K562 (cell line): ENCODE results near the gene ARHGEF18. TPM values are rescaled to one million over a fixed set of nuclear protein-coding genes. Genes with fewer than 3 reads are reported as not detected.

Experiments
- ATAC-seq: fragments of 200-7000 bp; cut with Tn5 transposase; 3 replicates; pipeline ENCODE4 v1.9.1; 2020; ENCODE audit warnings: moderate library complexity
- BruUV-seq: library from RNA; stranded (reverse); fragments of 400-500 nt; replicated peaks from 2 replicates; lab custom pipeline; 2021; lab: Mats Ljungman, UMichigan
- CTCF ChIA-PET: fragments of 300-600 bp; formaldehyde crosslinking; extraction: SDS; loops from one replicate; lab custom pipeline; 2021; ENCODE audit warnings: low intra/inter-chr PET ratio; lab: Yijun Ruan, JAX
- POLR2A ChIA-PET: fragments of 300-600, 350-650 bp; sonication (Branson Sonifier 250); formaldehyde crosslinking; extraction: SDS; loops from one replicate; lab custom pipeline; 2021; ENCODE audit warnings: antibody characterized with exemption, inconsistent platforms; lab: Yijun Ruan, JAX
- DNase-seq, 4 experiments: peaks; one replicate each; pipeline versions ENCODE4 v3.0.0 to v3.0.0-alpha.2; 2011 to 2018; ENCODE audit warnings: low spot score in 3 of 4, mixed read lengths in 3 of 4; ENCODE audit errors: extremely low read depth in 1 of 4
- FAIRE-seq: peaks from 2 replicates; lab custom pipeline; 2011; peaks lifted over from hg19 to GRCh38; lab: Jason Lieb, UNC
- H2AFZ ChIP-seq: 2 replicates; pipeline ENCODE4 v1.6.0; 2011; ENCODE audit warnings: low read depth, low read length, control low read depth, inconsistent platforms
- H3K27ac ChIP-seq: fragments of 200-600 bp; 3 replicates; pipeline ENCODE4 v1.8.0; 2011; ENCODE audit warnings: low read depth, mild to moderate bottlenecking, control low read depth, inconsistent platforms, low read length, moderate library complexity, mixed read lengths; ENCODE audit errors: extremely low read depth
- H3K27me3 ChIP-seq, 2 experiments: fragments of 300-600 bp in 1 of 2; 2 replicates in 1 of 2; 3 replicates in 1 of 2; pipeline versions ENCODE4 v1.6.0 to v1.8.0; 2011; ENCODE audit warnings: inconsistent platforms in 2 of 2, low read length in 2 of 2, mild to moderate bottlenecking in 1 of 2, mixed read lengths in 1 of 2, moderate library complexity in 1 of 2; ENCODE audit not compliant: control insufficient read depth in 2 of 2, insufficient read depth in 2 of 2
- H3K36me3 ChIP-seq: fragments of 300-600 bp; 3 replicates; pipeline ENCODE4 v1.8.0; 2011; ENCODE audit warnings: mild to moderate bottlenecking, low read length, inconsistent platforms; ENCODE audit not compliant: control insufficient read depth, insufficient read depth
- H3K4me1 ChIP-seq, 2 experiments: fragments of 200-600 bp in 1 of 2; replicated peaks in 1 of 2; 2 replicates in 1 of 2; 3 replicates in 1 of 2; pipeline versions ENCODE4 v1.5.1 to v1.8.0; 2011; ENCODE audit warnings: inconsistent platforms in 2 of 2, low read length in 2 of 2, mild to moderate bottlenecking in 1 of 2, mixed read lengths in 1 of 2, moderate library complexity in 1 of 2; ENCODE audit not compliant: control insufficient read depth in 2 of 2, insufficient read depth in 2 of 2
- H3K4me2 ChIP-seq: 2 replicates; pipeline ENCODE4 v1.6.1; 2011; ENCODE audit warnings: low read length, control low read depth, inconsistent platforms, mixed read lengths; ENCODE audit not compliant: insufficient read depth
- H3K4me3 ChIP-seq: fragments of 200-600 bp; sonication (generic), shearing (Covaris generic); 2 replicates; pipeline ENCODE4 v1.5.1; 2016; ENCODE audit warnings: control low read depth, inconsistent platforms
- H3K79me2 ChIP-seq: fragments of 200-600 bp; 3 replicates; pipeline ENCODE4 v1.8.0; 2011; ENCODE audit warnings: low read length, inconsistent platforms; ENCODE audit not compliant: control insufficient read depth, insufficient read depth
- H3K9ac ChIP-seq, 2 experiments: 2 replicates each; pipeline versions ENCODE4 v1.6.0 to v1.6.1; 2011; ENCODE audit warnings: low read depth in 2 of 2, low read length in 2 of 2, control low read depth in 1 of 2, inconsistent platforms in 1 of 2, mild to moderate bottlenecking in 1 of 2, mixed read lengths in 1 of 2; ENCODE audit not compliant: insufficient read depth in 1 of 2
- H3K9me1 ChIP-seq: one replicate; pipeline ENCODE4 v1.6.0; 2011; ENCODE audit warnings: inconsistent platforms, mild to moderate bottlenecking, low read length, moderate library complexity; ENCODE audit not compliant: control insufficient read depth, insufficient read depth
- H3K9me3 ChIP-seq: replicated peaks from 2 replicates; pipeline ENCODE4 v1.5.1; 2011; ENCODE audit warnings: low read depth, low read length, inconsistent platforms; ENCODE audit not compliant: control insufficient read depth, insufficient read depth
- H4K20me1 ChIP-seq: replicated peaks from 2 replicates; pipeline ENCODE4 v1.6.1; 2011; ENCODE audit warnings: low read length, inconsistent platforms, mixed read lengths; ENCODE audit not compliant: control insufficient read depth, insufficient read depth
- ARID3B ChIP-seq: fragments of 250-450 bp; sonication (Bioruptor Pico); IDR thresholded peaks from 2 replicates; pipeline ENCODE4 v1.4.0; 2020; ENCODE audit warnings: borderline replicate concordance
- E2F4 ChIP-seq: sonication (generic); formaldehyde crosslinking; IDR thresholded peaks from 2 replicates; pipeline ENCODE4 v1.8.0; 2022; ENCODE audit warnings: mild to moderate bottlenecking, low read depth, missing genetic modification reagents
- ESRRA ChIP-seq: fragments of 450-650 bp; IDR thresholded peaks from 2 replicates; pipeline ENCODE4 v1.6.1; 2014; ENCODE audit warnings: low read depth, mild to moderate bottlenecking, moderate library complexity, borderline replicate concordance
- MAFK ChIP-seq: IDR thresholded peaks from 2 replicates; pipeline ENCODE4 v1.6.1; 2011; ENCODE audit warnings: low read length, improper control_type of control experiment
- POLR2G ChIP-seq: fragments of 200-400 bp; formaldehyde crosslinking; IDR thresholded peaks from 2 replicates; pipeline ENCODE4 v1.6.1; 2017; ENCODE audit warnings: low read depth, mild to moderate bottlenecking, antibody characterized with exemption, low read length, moderate library complexity
- REST ChIP-seq, 2 experiments: fragments of 450-650 bp; formaldehyde crosslinking in 1 of 2; IDR thresholded peaks; 2 replicates each; pipeline versions ENCODE4 v1.4.0 to v1.6.1; 2014 to 2020; ENCODE audit warnings: mild to moderate bottlenecking in 2 of 2, borderline replicate concordance in 1 of 2, low read depth in 1 of 2
- STAG1 ChIP-seq: sonication (generic); formaldehyde crosslinking; IDR thresholded peaks from 2 replicates; pipeline ENCODE4 v1.5.0; 2020; ENCODE audit warnings: missing genetic modification reagents, borderline replicate concordance
- STAT5B ChIP-seq: fragments of 250-450 bp; sonication (Bioruptor Pico); IDR thresholded peaks from 2 replicates; pipeline ENCODE4 v1.8.0; 2021; ENCODE audit warnings: mild to moderate bottlenecking, inconsistent platforms
- WGBS: fragments of 100-300 bp; shearing (Covaris generic); methylation state at CpG from one replicate; pipeline ENCODE4 v1.1.6; 2016; ENCODE audit warnings: low coverage, mixed read lengths; ENCODE audit not compliant: insufficient coverage; ENCODE audit errors: missing lambda C conversion rate; 5-methylcytosine and 5-hydroxymethylcytosine counted together
- in situ Hi-C: fragments of 300-500 bp; cut with MboI; formaldehyde crosslinking; loops from 4 replicates; pipeline ENCODE4 v1.15.0; 2018; ENCODE audit warnings: inconsistent platforms, mixed read lengths
- intact Hi-C: fragments of 100-400 bp; cut with micrococcal nuclease; formaldehyde crosslinking; loops from 2 replicates; pipeline ENCODE4 v1.14.2; 2022
- polyA plus RNA-seq, 8 experiments: library from polyadenylated mRNA; depleted of rRNA in 4 of 8; stranded (reverse) in 5 of 8; unstranded in 3 of 8; fragments of >200 nt; fragmentation: Nextera tagmentation in 2 of 8; fragmentation: Illumina TruSeq in 1 of 8; extraction: Ambion mirVana in 2 of 8; extraction: Trizol in 1 of 8; gene quantifications; 2 replicates each; pipeline versions ENCODE4 v1.2.1 to v1.2.3, GENCODE V29; 2011 to 2014; ENCODE audit warnings: inconsistent platforms in 1 of 8, missing spikeins in 1 of 8
- total RNA-seq, 7 experiments: library from RNA; depleted of rRNA in 6 of 7; stranded (reverse); fragments of >200 nt in 6 of 7; fragmentation: Illumina TruSeq in 2 of 7; extraction: Trizol in 2 of 7; gene quantifications; 2 replicates each; pipeline versions ENCODE4 v1.2.1 to v1.2.3, GENCODE V29; 2011 to 2021; ENCODE audit warnings: low replicate concordance in 1 of 7

ARHGEF18 gene
- total and polyA plus RNA-seq, 9 of the 15 experiments (the other 6 are each of a cell fraction or from before 2014, with no cell fraction given) = 0.04 to 16.5 (median 4.5) TPM

GRCh38 chr19:7340959-7341837 lies 7.5 kb upstream of the ARHGEF18 start:
- in situ Hi-C loops (no loop called here), intact Hi-C loops (loop anchor here (1.0 kb wide), 2 partner anchors 192 to 239 kb away; no protein-coding TSS in a partner anchor)
- no peaks in the 10 kb centered on the region for H3K9me3 ChIP-seq
- ATAC-seq (peak; percentile 64), FAIRE-seq (peak; percentile 97), DNase-seq (peak; percentile 46 to 73 (median 64))
- no peaks in the 10 kb centered on the region for H3K9me1 ChIP-seq
- ChIA-PET POLR2A (interaction anchor here (0.7 to 1.0 kb wide), 2 partner anchors 211 to 240 kb away, joined by 3 read pairs; no protein-coding TSS in a partner anchor), CTCF (interaction anchor here (1.1 to 3.5 kb wide), 4 partner anchors 192 to 398 kb away, joined by 3 to 29 read pairs (median 8); no protein-coding TSS in a partner anchor)
- no TSS peak for BruUV-seq
- H3K36me3 ChIP-seq = no peaks in the 10 kb centered on the region
- no peak overlapping the region for H3K27ac ChIP-seq
- H3K4me2 ChIP-seq = no peak overlapping the region
- no peaks in the 10 kb centered on the region for H3K4me1 ChIP-seq
- no peaks in the 10 kb centered on the region for H3K79me2 ChIP-seq
- H3K4me3 ChIP-seq = no peak overlapping the region
- H3K9ac ChIP-seq = no peak overlapping the region
- H4K20me1 ChIP-seq = no peaks in the 10 kb centered on the region
- peaks cover 11 to 48% of the 10 kb centered on the region in 2 experiments; a peak in 3 of 5 replicates for H3K27me3 ChIP-seq
- WGBS = 6% methylated on average over 20 of the region's 22 CpGs
- H2AFZ ChIP-seq = no peak overlapping the region
- TF ChIP-seq MAFK = no peak
- no peak for TF ChIP-seq POLR2G
- TF ChIP-seq REST (IDR thresholded peaks at IDR 0.05; ENCODE audit: borderline replicate concordance) = peak; percentile 76
- TF ChIP-seq REST (CRISPR knock-in tag; IDR thresholded peaks at IDR 0.05; ENCODE audit: low read depth) = no peak
- peak; percentile 27; the same call in 1 of the 2 replicates for TF ChIP-seq ESRRA
- TF ChIP-seq STAG1 (CRISPR knock-in tag) = peak; percentile 89
- TF ChIP-seq ARID3B = no peak
- TF ChIP-seq E2F4 (CRISPR knock-in tag) = no peak
- no peak for TF ChIP-seq STAT5B
